ENCODE data around the gene CREB3L2.

DNA sequence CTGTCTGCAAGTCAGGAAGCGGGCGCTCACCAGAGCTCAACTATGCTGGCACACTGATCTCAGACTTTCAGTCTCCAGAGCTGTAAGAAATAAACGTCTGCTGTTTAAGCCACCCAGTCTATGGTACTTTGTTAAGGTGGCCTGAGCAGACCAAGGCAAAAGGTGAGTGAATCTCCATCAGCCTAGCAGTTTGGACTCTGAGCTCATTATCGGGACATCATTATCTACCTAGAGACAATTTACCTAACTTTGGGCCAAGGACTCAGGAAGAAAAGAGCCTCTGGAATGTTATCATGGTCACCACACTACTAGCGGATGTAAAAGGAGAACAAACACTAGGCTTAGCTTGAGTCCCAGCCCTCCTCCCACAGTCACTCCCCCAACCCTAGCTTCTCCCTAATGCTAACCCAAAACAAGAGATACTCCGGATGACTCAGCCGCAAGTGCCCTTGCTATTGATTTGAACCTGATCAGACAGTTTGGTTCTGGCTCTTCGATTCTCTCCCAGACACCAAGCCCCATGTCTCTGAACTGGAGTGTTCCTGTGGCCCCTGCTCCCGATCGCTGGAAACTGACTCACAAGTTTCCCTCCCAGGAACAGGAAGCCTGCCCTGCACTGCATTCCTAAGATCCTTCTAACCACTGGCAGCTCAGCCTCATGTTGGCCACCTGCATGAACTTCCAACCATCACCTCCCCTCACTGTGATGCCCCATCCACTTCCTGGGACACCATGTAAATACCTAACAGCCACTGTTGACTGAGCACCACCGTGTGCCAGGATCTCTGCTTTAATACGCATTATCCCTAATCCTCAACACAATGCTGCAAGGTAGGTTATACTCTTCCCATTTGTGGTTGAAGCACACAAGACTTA is 34.5 kb downstream of the CREB3L2 start:
- TF ChIP-seq, protein P1, sequence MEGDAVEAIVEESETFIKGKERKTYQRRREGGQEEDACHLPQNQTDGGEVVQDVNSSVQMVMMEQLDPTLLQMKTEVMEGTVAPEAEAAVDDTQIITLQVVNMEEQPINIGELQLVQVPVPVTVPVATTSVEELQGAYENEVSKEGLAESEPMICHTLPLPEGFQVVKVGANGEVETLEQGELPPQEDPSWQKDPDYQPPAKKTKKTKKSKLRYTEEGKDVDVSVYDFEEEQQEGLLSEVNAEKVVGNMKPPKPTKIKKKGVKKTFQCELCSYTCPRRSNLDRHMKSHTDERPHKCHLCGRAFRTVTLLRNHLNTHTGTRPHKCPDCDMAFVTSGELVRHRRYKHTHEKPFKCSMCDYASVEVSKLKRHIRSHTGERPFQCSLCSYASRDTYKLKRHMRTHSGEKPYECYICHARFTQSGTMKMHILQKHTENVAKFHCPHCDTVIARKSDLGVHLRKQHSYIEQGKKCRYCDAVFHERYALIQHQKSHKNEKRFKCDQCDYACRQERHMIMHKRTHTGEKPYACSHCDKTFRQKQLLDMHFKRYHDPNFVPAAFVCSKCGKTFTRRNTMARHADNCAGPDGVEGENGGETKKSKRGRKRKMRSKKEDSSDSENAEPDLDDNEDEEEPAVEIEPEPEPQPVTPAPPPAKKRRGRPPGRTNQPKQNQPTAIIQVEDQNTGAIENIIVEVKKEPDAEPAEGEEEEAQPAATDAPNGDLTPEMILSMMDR (IDR thresholded peaks at IDR 0.05 in 2 of 3, conservative IDR thresholded peaks at IDR 0.05 in 1 of 3; ENCODE audit: borderline replicate concordance in 1 of 3, insufficient read depth in 1 of 3, low read depth in 2 of 3, low read length in 2 of 3) = no peak
- TF ChIP-seq REST (IDR thresholded peaks at IDR 0.05; ENCODE audit: low read depth) (no peak), POLR2AphosphoS5 (IDR thresholded peaks at IDR 0.05; ENCODE audit: low read depth, low read length) (no peak), POLR2A (IDR thresholded peaks at IDR 0.05; ENCODE audit: borderline replicate concordance, extremely low read depth, insufficient read depth, insufficient read length) (no peak), SIN3A (IDR thresholded peaks at IDR 0.05; ENCODE audit: low read depth) (no peak), EZH2 (IDR thresholded peaks at IDR 0.05) (no peak), EZH2phosphoT487 (IDR thresholded peaks at IDR 0.05; ENCODE audit: borderline replicate concordance) (no peak), RAD21 (IDR thresholded peaks at IDR 0.05; ENCODE audit: low read depth) (no peak), FOSL1 (IDR thresholded peaks at IDR 0.05; ENCODE audit: low read depth) (no peak), CBX3 (IDR thresholded peaks at IDR 0.05; ENCODE audit: low read depth) (no peak), CEBPB (IDR thresholded peaks at IDR 0.05; ENCODE audit: low read depth) (no peak), JUND (IDR thresholded peaks at IDR 0.05) (no peak)
- TF ChIP-seq, protein P2, sequence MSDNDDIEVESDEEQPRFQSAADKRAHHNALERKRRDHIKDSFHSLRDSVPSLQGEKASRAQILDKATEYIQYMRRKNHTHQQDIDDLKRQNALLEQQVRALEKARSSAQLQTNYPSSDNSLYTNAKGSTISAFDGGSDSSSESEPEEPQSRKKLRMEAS (IDR thresholded peaks at IDR 0.05) = no peak
- TF ChIP-seq, protein P3, sequence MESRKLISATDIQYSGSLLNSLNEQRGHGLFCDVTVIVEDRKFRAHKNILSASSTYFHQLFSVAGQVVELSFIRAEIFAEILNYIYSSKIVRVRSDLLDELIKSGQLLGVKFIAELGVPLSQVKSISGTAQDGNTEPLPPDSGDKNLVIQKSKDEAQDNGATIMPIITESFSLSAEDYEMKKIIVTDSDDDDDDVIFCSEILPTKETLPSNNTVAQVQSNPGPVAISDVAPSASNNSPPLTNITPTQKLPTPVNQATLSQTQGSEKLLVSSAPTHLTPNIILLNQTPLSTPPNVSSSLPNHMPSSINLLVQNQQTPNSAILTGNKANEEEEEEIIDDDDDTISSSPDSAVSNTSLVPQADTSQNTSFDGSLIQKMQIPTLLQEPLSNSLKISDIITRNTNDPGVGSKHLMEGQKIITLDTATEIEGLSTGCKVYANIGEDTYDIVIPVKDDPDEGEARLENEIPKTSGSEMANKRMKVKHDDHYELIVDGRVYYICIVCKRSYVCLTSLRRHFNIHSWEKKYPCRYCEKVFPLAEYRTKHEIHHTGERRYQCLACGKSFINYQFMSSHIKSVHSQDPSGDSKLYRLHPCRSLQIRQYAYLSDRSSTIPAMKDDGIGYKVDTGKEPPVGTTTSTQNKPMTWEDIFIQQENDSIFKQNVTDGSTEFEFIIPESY (IDR thresholded peaks at IDR 0.05; ENCODE audit: extremely low read depth, insufficient replicate concordance, low read length) = no peak

Data from HCT116 (cell line).